ENCODE measurements around the gene PIGT.
"Not testable (repeated sequence)": the region's sequence is repeated elsewhere in the genome, so short reads cannot be mapped to it uniquely, and the experiment has no call there.

Gene PIGT

DNA sequence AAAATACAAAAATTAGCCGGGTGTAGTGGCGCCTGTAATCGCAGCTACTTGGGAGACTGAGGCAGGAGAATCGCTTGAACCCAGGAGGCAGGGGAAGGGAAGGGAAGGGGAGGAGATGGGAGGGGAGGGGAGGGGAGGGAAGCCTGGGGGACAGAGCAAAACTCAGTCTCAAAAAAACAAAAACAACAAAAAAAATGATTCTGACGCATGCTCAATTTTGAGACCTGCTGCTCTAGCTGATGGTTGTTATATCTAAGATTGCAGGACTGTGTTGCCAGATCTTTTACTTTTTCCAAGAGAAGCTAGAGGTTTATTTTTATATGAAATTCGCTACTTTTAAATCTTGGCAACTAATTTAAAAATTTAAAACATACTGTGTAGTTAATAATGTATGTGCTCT lies 51.2 kb downstream of the PIGT start:
- DNase-seq, result no peak

DNA sequence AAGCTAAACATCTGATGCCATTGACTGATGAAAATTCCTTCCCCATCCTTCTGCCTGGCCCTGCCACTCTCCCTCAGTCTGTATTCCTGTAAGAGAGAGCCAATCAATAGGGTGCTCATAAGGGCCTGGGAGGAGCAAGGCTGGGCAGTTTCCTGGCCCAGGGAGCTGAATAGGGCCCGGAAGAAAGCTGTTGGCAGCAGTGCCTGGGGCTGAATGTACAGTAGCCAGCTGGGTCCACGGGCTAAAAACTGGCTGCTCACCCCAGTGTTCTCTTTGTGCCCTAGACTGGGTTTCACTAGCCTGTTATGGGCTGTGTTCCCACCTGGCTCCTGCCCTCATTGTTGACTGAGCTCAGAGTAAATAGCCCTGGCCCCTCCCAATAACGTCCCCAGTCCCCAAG lies 51.9 kb downstream of the PIGT start:
- DNase-seq, result peak; percentile 67

DNA sequence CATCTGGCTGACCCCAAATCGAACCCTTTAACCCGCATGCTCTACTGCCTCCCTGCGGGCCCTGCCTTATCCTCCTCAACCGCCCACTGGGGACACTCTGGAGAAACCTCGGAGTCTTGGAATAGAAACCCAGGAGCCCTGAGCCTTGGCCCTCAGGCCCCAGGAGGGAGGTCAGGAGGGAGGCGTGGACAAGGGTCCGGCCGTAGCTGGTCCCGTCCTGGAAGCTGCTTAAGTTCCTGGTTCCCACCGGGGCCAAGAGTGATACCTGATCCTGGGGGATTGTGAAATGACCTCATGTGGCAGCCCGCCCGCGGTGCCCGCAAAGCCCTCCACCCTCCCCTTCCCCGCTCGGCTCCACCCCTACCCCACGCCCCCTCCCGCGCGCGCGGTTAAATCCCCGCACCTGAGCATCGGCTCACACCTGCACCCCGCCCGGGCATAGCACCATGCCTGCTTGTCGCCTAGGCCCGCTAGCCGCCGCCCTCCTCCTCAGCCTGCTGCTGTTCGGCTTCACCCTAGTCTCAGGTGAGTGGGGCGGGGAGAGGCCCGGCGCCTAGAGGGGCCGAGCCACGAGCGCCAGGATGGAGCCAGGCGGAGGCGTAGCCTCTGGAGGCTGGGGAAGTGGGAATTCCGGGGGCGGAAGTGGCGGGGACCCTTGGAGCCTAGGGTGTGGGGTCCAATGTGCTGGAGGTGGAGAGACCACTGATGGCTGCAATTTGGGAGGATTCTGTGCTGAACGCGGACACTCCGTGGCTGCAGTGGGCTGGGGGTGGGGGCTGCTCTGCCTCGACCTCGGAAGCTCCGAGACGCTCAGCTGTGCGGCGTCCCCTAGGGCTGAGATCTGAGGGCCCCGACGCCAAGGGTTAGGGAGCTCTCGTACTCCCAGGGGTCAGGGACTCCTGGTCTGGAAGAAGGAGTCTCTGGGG lies 53.7 kb downstream of the PIGT start, which contains the start of gene WFDC2:
TSS of gene WFDC2 (plus strand) at position 418 of the 926 bp plus-strand sequence. CDS start at position 447, 29 bp downstream.
- DNase-seq, result peak; percentile 51

DNA sequence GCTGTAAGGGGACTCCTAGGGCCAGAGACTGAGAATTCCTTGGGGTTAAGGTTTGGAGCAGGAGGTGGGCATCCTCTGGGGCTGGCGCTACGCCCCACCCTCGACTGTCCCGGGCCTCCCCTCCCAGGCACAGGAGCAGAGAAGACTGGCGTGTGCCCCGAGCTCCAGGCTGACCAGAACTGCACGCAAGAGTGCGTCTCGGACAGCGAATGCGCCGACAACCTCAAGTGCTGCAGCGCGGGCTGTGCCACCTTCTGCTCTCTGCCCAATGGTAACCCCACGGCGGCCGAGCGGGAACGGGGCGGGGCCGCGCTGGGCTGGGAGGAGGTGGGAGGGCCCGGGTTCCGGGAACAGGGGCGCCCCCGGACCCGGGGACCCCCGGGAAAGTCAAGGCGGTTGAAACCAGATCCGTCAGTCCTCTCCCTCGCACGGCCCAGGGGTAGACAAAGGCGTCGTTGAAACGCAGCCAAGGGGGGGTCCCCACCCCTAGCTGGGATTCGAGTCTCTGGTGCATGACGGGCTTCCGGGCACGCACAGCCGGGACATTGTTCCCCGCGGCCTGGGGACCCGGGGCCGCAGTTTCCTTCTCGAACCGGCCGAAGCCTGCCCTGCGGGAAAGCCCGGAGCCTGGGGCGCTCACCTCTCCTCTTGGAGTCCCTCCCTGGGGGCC lies 54.5 kb downstream of the PIGT start:
- DNase-seq, result no peak

DNA sequence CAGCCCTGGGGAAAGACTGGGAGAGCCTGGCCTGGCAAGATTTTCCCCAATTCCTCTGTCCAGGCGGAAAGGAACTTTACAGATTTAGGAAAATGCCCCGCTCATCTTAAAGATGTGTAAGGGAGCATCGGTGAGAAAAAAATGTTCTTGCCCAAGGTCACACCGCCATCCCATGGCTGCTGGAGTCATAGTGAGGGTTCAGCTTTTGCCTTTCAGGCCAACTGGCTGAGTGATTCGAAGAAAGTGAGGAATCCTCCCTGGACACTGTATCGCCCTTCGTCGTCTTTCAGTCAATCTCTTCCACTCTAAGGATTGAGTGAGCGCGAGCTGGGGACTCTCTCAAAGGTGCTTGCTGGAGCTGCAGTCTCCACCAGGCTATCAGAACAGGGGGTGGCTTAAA lies 55.0 kb downstream of the PIGT start:
- no peak for DNase-seq

DNA sequence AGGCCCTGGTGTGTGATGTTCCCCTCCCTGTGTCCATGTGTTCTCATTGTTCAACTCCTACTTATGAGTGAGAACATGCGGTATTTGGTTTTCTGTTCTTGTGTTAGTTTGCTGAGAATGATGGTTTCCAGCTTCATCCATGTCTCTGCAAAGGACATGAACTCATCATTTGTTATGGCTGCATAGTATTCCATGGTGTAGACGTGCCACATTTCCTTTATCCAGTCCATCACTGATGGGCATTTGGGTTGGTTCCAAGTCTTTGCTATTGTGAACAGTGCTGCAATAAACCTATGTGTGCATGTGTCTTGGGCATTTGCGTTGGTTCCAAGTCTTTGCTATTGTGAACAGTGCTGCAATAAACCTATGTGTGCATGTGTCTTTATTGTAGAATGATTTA lies 56.3 kb downstream of the PIGT start:
- not testable (repeated sequence) for DNase-seq

Data from NCI-H510A (cell line).